ENCODE data around the gene EVPL. TPM values are rescaled to one million over a fixed set of nuclear protein-coding genes. Genes with fewer than 3 reads are reported as not detected.

The EVPL gene
- total and polyA plus RNA-seq, 7 donors, result 2.9 to 23.5 (median 6.4) TPM

GRCh38 chr17:75994802-75995370 lies 32.2 kb downstream of the EVPL start:
- TF ChIP-seq CTCF (IDR thresholded peaks at IDR 0.05) (no peak), POLR2A (IDR thresholded peaks at IDR 0.05) (no peak), EP300 (IDR thresholded peaks at IDR 0.05) (no peak), POLR2AphosphoS5 (IDR thresholded peaks at IDR 0.05) (no peak)
- WGBS, 2 donors, result 64 to 90% methylated on average over 5 of the region's 5 CpGs
- DNase-seq, result no peak
- H3K9me3 ChIP-seq, result no peaks in the 10 kb centered on the region
- H3K4me1 ChIP-seq, result peaks cover 0 to 8% (median 2%) of the 10 kb centered on the region in 4 donors
- intact Hi-C loops (cut with DNase I), result no loop called here
- H3K36me3 ChIP-seq, result peaks cover 0 to 32% (median 2%) of the 10 kb centered on the region in 4 donors
- H3K4me3 ChIP-seq, result no peak overlapping the region
- no peaks in the 10 kb centered on the region for H3K27me3 ChIP-seq
- H3K27ac ChIP-seq, result no peak overlapping the region

GRCh38 chr17:75991396-75991795 lies 35.7 kb downstream of the EVPL start:
- DNase-seq, result no peak
- Histone ChIP-seq H3K4me3 (no peak overlapping the region), H3K9me3 (no peaks in the 10 kb centered on the region), H3K27me3 (no peaks in the 10 kb centered on the region), H3K27ac (no peak overlapping the region), H3K36me3 (peaks cover 0 to 32% (median 2%) of the 10 kb centered on the region in 4 donors), H3K4me1 (no peaks in the 10 kb centered on the region)
- no peak for TF ChIP-seq POLR2A (IDR thresholded peaks at IDR 0.05)
- 89 to 98% methylated on average over 9 of the region's 9 CpGs for WGBS, 2 donors
- intact Hi-C loops (cut with DNase I), result no loop called here

- TF ChIP-seq CTCF (IDR thresholded peaks at IDR 0.05) (no peak), POLR2AphosphoS5 (IDR thresholded peaks at IDR 0.05) (no peak)
- intact Hi-C loops (cut with DNase I), result no loop called here
- Histone ChIP-seq H3K9me3 (no peaks in the 10 kb centered on the region), H3K36me3 (peaks cover 0 to 9% (median 0%) of the 10 kb centered on the region in 4 donors), H3K4me1 (no peaks in the 10 kb centered on the region), H3K27me3 (no peaks in the 10 kb centered on the region), H3K27ac (no peak overlapping the region), H3K4me3 (no peak overlapping the region)
- 79 to 84% methylated on average over 4 of the region's 4 CpGs for WGBS, 2 donors
- no peak for DNase-seq
Observed at GRCh38 chr17:75987041-75987440, 40.1 kb downstream of the EVPL start.

GRCh38 chr17:75985986-75986385 lies 41.1 kb downstream of the EVPL start:
- H3K36me3 ChIP-seq, result no peaks in the 10 kb centered on the region
- intact Hi-C loops (cut with DNase I), result no loop called here
- H3K4me1 ChIP-seq, result no peaks in the 10 kb centered on the region
- no peak overlapping the region for H3K27ac ChIP-seq
- WGBS, 2 donors, result 94 to 98% methylated on average over 4 of the region's 4 CpGs
- no peak for DNase-seq
- no peaks in the 10 kb centered on the region for H3K9me3 ChIP-seq
- TF ChIP-seq CTCF (IDR thresholded peaks at IDR 0.05), result no peak
- no peak for TF ChIP-seq POLR2AphosphoS5 (IDR thresholded peaks at IDR 0.05)
- no peak for TF ChIP-seq POLR2A (IDR thresholded peaks at IDR 0.05)
- TF ChIP-seq EP300 (IDR thresholded peaks at IDR 0.05), result no peak
- H3K27me3 ChIP-seq, result no peaks in the 10 kb centered on the region
- no peak overlapping the region for H3K4me3 ChIP-seq

- Histone ChIP-seq H3K4me1 (peaks cover 0 to 10% (median 6%) of the 10 kb centered on the region in 4 donors), H3K36me3 (no peaks in the 10 kb centered on the region), H3K4me3 (no peak overlapping the region), H3K27ac (no peak overlapping the region), H3K27me3 (no peaks in the 10 kb centered on the region), H3K9me3 (no peaks in the 10 kb centered on the region)
- WGBS, 2 donors, result 44 to 74% methylated on average over 6 of the region's 6 CpGs
- intact Hi-C loops (cut with DNase I), result no loop called here
- DNase-seq, result no peak
- TF ChIP-seq CTCF (IDR thresholded peaks at IDR 0.05) (no peak), POLR2A (IDR thresholded peaks at IDR 0.05) (no peak), POLR2AphosphoS5 (IDR thresholded peaks at IDR 0.05) (no peak), EP300 (IDR thresholded peaks at IDR 0.05) (no peak)
Observed at GRCh38 chr17:75983501-75984181, 43.5 kb downstream of the EVPL start.

Data from sigmoid colon (tissue), 7 donors.